Adrenal gland (tissue), 12 donors: ENCODE measurements around the gene PFKFB4. TPM values are rescaled to one million over a fixed set of nuclear protein-coding genes. Genes with fewer than 3 reads are reported as not detected.

ENCODE experiments used
- DNase-seq, 7 donors: peaks; one replicate each; pipeline ENCODE4 v3.0.0-alpha.2; 2019 to 2020
- H3K27ac ChIP-seq, 5 donors: fragments of 200-600 bp; sonication (generic) in 4 of 5; 1 replicate in 3 of 5; 2 replicates in 2 of 5; pipeline versions ENCODE4 v1.5.1 to v1.8.0; 2016 to 2020; ENCODE audit warnings: mild to moderate bottlenecking in 1 of 5
- H3K27me3 ChIP-seq: fragments of 200-600 bp; 2 replicates; pipeline ENCODE4 v1.8.0; 2021
- H3K36me3 ChIP-seq, 2 donors: fragments of 200-600 bp; replicated peaks in 1 of 2; 1 replicate in 1 of 2; 2 replicates in 1 of 2; pipeline versions ENCODE4 v1.5.1 to v1.8.0; 2018 to 2022
- H3K4me1 ChIP-seq, 2 donors: fragments of 200-600 bp; replicated peaks in 1 of 2; 1 replicate in 1 of 2; 2 replicates in 1 of 2; pipeline versions ENCODE4 v1.5.1 to v1.8.0; 2018 to 2021
- H3K4me3 ChIP-seq, 4 donors: fragments of 200-600 bp; sonication (generic) in 3 of 4; one replicate each; pipeline ENCODE4 v1.5.1; 2016 to 2018
- H3K9me3 ChIP-seq, 3 donors: fragments of 200-600 bp; sonication (generic) in 1 of 3; replicated peaks in 1 of 3; 1 replicate in 2 of 3; 2 replicates in 1 of 3; pipeline versions ENCODE4 v1.5.1 to v1.8.0; 2016 to 2021
- POLR2A ChIP-seq, 2 donors: fragments of 450-650 bp; IDR thresholded peaks; one replicate each; pipeline ENCODE4 v1.6.1; 2017; ENCODE audit warnings: antibody characterized with exemption in 2 of 2, mild to moderate bottlenecking in 2 of 2, moderate library complexity in 1 of 2
- WGBS, 4 donors: extraction: QIAGEN DNeasy Blood & Tissue Kit in 2 of 4; methylation state at CpG; one replicate each; pipeline versions ENCODE4 v1.1.5 to v1.1.7; 2013 to 2017; 5-methylcytosine and 5-hydroxymethylcytosine counted together
- intact Hi-C, 2 donors: fragments of 100-400 bp; cut with DNase I; formaldehyde crosslinking; loops; one replicate each; pipeline versions ENCODE4 v1.14.1 to v1.15.0; 2022 to 2023
- polyA plus RNA-seq, 3 donors: library from polyadenylated mRNA; stranded (reverse); fragments of 200-250 nt in 2 of 3; fragments of 350-450 nt in 1 of 3; fragmentation: Illumina TruSeq in 1 of 3; extraction: RNeasy Lipid Tissue Mini Kit (QIAGEN cat#74804) in 1 of 3; gene quantifications; one replicate each; pipeline ENCODE4 v1.2.3, GENCODE V29; 2013 to 2014
- total RNA-seq, 9 donors: library from RNA; depleted of rRNA in 4 of 9; stranded (reverse); fragments of >200 nt in 4 of 9; fragments of 120-200 nt in 1 of 9; fragmentation: NEBNext Ultra II Directional in 1 of 9; extraction: Animal tissue kit (Norgen Biotek cat#: 25700) in 1 of 9; gene quantifications; one replicate each; pipeline versions ENCODE4 v1.1.0 to v1.2.4, GENCODE V29; 2013 to 2023
- TF ChIP-seq, protein P1 (sequence below), 6 experiments: fragments of 450-650 bp in 4 of 6; fragments of 200-600 bp in 2 of 6; sonication (generic) in 1 of 6; IDR thresholded peaks; 1 replicate in 5 of 6; 2 replicates in 1 of 6; pipeline versions ENCODE4 v1.5.1 to v1.8.0; 2016 to 2021; ENCODE audit warnings: antibody characterized with exemption in 6 of 6, mild to moderate bottlenecking in 2 of 6, moderate library complexity in 1 of 6
- donor health status: healthy with polysubstance abuse.
- donor health status: Bipolar disorder and iron deficiency.
- donor health status: DM: yes; HTN: yes; CAD: no.
- donor health status: DM: no; HTN: no; CAD: no.
- donor health status: DM: no; HTN: no; CAD: no.
- donor health status: DM: yes; HTN: yes; CAD: no.

Gene PFKFB4
- total and polyA plus RNA-seq, 12 donors = 1.8 to 12.9 (median 4.5) TPM

GRCh38 chr3:48563382-48563918 is 6.8 kb upstream of the PFKFB4 start, which contains the start of gene UCN2:
Gene UCN2, minus strand, starts transcription at chr3:48563781. Its CDS starts 657 bp downstream, at chr3:48563124.
- Histone ChIP-seq H3K27me3 (no peaks in the 10 kb centered on the region), H3K36me3 (no peaks in the 10 kb centered on the region), H3K9me3 (no peaks in the 10 kb centered on the region), H3K27ac (peak within 1 kb of the TSS in 1 of 5 donors; percentile 1), H3K4me1 (peaks cover 4 to 25% of the 10 kb centered on the region in 2 donors), H3K4me3 (no peak within 1 kb of the TSS)
- no peak for DNase-seq
- WGBS, 4 donors = 68 to 81% (median 72%) methylated on average over 5 to 6 of the region's 6 CpGs
- TF ChIP-seq POLR2A (IDR thresholded peaks at IDR 0.05) = no peak
- intact Hi-C loops = no loop called here

GRCh38 chr3:48562367-48563095 is 5.9 kb upstream of the PFKFB4 start:
- TF ChIP-seq, protein P1, sequence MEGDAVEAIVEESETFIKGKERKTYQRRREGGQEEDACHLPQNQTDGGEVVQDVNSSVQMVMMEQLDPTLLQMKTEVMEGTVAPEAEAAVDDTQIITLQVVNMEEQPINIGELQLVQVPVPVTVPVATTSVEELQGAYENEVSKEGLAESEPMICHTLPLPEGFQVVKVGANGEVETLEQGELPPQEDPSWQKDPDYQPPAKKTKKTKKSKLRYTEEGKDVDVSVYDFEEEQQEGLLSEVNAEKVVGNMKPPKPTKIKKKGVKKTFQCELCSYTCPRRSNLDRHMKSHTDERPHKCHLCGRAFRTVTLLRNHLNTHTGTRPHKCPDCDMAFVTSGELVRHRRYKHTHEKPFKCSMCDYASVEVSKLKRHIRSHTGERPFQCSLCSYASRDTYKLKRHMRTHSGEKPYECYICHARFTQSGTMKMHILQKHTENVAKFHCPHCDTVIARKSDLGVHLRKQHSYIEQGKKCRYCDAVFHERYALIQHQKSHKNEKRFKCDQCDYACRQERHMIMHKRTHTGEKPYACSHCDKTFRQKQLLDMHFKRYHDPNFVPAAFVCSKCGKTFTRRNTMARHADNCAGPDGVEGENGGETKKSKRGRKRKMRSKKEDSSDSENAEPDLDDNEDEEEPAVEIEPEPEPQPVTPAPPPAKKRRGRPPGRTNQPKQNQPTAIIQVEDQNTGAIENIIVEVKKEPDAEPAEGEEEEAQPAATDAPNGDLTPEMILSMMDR (IDR thresholded peaks at IDR 0.05) = no peak
- TF ChIP-seq POLR2A (IDR thresholded peaks at IDR 0.05) = no peak
- H3K36me3 ChIP-seq = no peaks in the 10 kb centered on the region
- intact Hi-C loops = no loop called here
- H3K4me1 ChIP-seq = peaks cover 5 to 29% of the 10 kb centered on the region in 2 donors
- no peak for DNase-seq
- H3K4me3 ChIP-seq = no peak overlapping the region
- no peak overlapping the region for H3K27ac ChIP-seq
- H3K9me3 ChIP-seq = no peaks in the 10 kb centered on the region
- 90 to 96% (median 91%) methylated on average over 8 to 20 of the region's 20 CpGs for WGBS, 4 donors
- H3K27me3 ChIP-seq = no peaks in the 10 kb centered on the region

- Histone ChIP-seq H3K4me1 (peaks cover 13 to 39% of the 10 kb centered on the region in 2 donors), H3K27me3 (no peaks in the 10 kb centered on the region), H3K9me3 (no peaks in the 10 kb centered on the region), H3K27ac (peak overlapping the region in 2 of 5 donors; percentile 66 to 69), H3K4me3 (peak overlapping the region in 1 of 4 donors; percentile 39), H3K36me3 (no peaks in the 10 kb centered on the region)
- peak; percentile 40 to 76 (median 56) for DNase-seq
- no peak for TF ChIP-seq POLR2A (IDR thresholded peaks at IDR 0.05)
- TF ChIP-seq, protein P1 (IDR thresholded peaks at IDR 0.05) = peak in 4 of 6 experiments; percentile 7 to 40 (median 22)
- 28 to 53% (median 36%) methylated on average over 10 to 21 of the region's 21 CpGs for WGBS, 4 donors
- intact Hi-C loops = no loop called here
Observed at GRCh38 chr3:48561045-48561736, 4.6 kb upstream of the PFKFB4 start.

DNA sequence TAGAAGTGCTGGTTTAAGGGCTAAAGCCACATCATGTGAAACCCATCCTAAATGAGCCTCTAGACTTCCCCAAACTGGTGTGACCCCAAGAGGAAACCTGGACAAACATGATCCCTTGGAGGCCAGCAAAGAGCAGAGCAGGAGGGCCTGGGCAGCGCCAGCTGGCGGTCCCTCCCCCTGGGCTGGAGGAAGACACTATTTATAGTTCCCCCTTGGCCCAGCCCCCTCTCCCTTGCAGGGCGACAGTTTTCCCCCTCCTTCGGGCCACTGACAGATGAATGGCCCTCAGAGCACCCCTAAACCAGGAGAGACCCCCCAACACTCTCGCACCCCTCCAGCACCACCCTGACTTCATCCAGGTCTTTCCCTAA is 4.0 kb upstream of the PFKFB4 start:
- H3K9me3 ChIP-seq = no peaks in the 10 kb centered on the region
- H3K4me3 ChIP-seq = peak overlapping the region in 1 of 4 donors; percentile 39
- H3K36me3 ChIP-seq = no peaks in the 10 kb centered on the region
- intact Hi-C loops = no loop called here
- H3K27ac ChIP-seq = peak overlapping the region in 2 of 5 donors; percentile 66 to 69
- peak in 3 of 7 donors; percentile 17 to 49 (median 27) for DNase-seq
- peaks cover 14 to 44% of the 10 kb centered on the region in 2 donors for H3K4me1 ChIP-seq
- H3K27me3 ChIP-seq = no peaks in the 10 kb centered on the region
- TF ChIP-seq, protein P1 (IDR thresholded peaks at IDR 0.05) = no peak
- TF ChIP-seq POLR2A (IDR thresholded peaks at IDR 0.05) = no peak
- WGBS, 4 donors = 6 to 20% (median 13%) methylated on average over 4 to 5 of the region's 5 CpGs
